T-helper 2 cell treated with Interferon-gamma antibody and Interleukin-4, amounts not matched to agents 100 ng/mL and 5 ng/mL, for 36 hours (primary cell): ENCODE results near the gene PAPOLA. TPM values are rescaled to one million over a fixed set of nuclear protein-coding genes. Genes with fewer than 3 reads are reported as not detected.

Experiments used
- total RNA-seq: library from RNA; stranded (reverse); gene quantifications from 2 replicates; pipeline ENCODE4 v1.2.3, GENCODE V29; 2022

The PAPOLA gene
- total RNA-seq, 1 donor from 2014 or later, result 190 TPM

Other genes with a start within 250 kb of the PAPOLA start
- not detected in 2 replicates for gene BDKRB1, start 246.2 kb upstream of the PAPOLA start, total RNA-seq
- gene ATG2B, start 139.0 kb upstream of the PAPOLA start, total RNA-seq, result 18.8 and 20.3 TPM in 2 replicates
- gene GSKIP, start 138.9 kb upstream of the PAPOLA start, total RNA-seq, result 18.7 and 19.1 TPM in 2 replicates
- 0.50 and 0.89 TPM in 2 replicates for gene AK7, start 110.3 kb upstream of the PAPOLA start, total RNA-seq